H9 (cell line): ENCODE data around the gene CSTF3. TPM values are rescaled to one million over a fixed set of nuclear protein-coding genes. Genes with fewer than 3 reads are reported as not detected.
A peak's percentile ranks its signal among the peaks of the same experiment; 100 is the strongest.

Source experiments
- DNase-seq: peaks from one replicate; pipeline ENCODE4 v3.0.0-alpha.2; 2017
- H2AFZ ChIP-seq: one replicate; pipeline ENCODE4 v1.6.1; 2013; ENCODE audit warnings: mild to moderate bottlenecking, low read length, control low read depth, moderate library complexity
- H2AK5ac ChIP-seq: 2 replicates; pipeline ENCODE4 v1.6.1; 2013; ENCODE audit warnings: low read length, control low read depth, mixed read lengths; ENCODE audit not compliant: insufficient read length
- H2BK120ac ChIP-seq: one replicate; pipeline ENCODE4 v1.6.1; 2013; ENCODE audit warnings: low read depth, mild to moderate bottlenecking, low read length, control low read depth, inconsistent platforms; ENCODE audit not compliant: poor library complexity, severe bottlenecking
- H2BK12ac ChIP-seq: 2 replicates; pipeline ENCODE4 v1.6.1; 2013; ENCODE audit warnings: low read length, control low read depth, mixed read lengths, low read depth; ENCODE audit not compliant: insufficient read length
- H2BK15ac ChIP-seq: 2 replicates; pipeline ENCODE4 v1.6.1; 2013; ENCODE audit warnings: low read depth, low read length, control low read depth
- H2BK20ac ChIP-seq: one replicate; pipeline ENCODE4 v1.6.1; 2013; ENCODE audit warnings: low read depth, mild to moderate bottlenecking, low read length, control low read depth, inconsistent platforms; ENCODE audit not compliant: poor library complexity, severe bottlenecking
- H2BK5ac ChIP-seq: 2 replicates; pipeline ENCODE4 v1.6.1; 2013; ENCODE audit warnings: low read length, control low read depth, mixed read lengths; ENCODE audit not compliant: insufficient read length
- H3K14ac ChIP-seq: 2 replicates; pipeline ENCODE4 v1.6.1; 2013; ENCODE audit warnings: low read length, control low read depth; ENCODE audit not compliant: insufficient read depth
- H3K18ac ChIP-seq: 2 replicates; pipeline ENCODE4 v1.6.1; 2013; ENCODE audit warnings: low read depth, mild to moderate bottlenecking, mixed read lengths, low read length, control low read depth; ENCODE audit not compliant: insufficient read length
- H3K23ac ChIP-seq: 2 replicates; pipeline ENCODE4 v1.6.1; 2013; ENCODE audit warnings: low read length, control low read depth, mixed read lengths, low read depth; ENCODE audit not compliant: insufficient read length
- H3K23me2 ChIP-seq: 2 replicates; pipeline ENCODE4 v1.6.1; 2013; ENCODE audit warnings: low read depth, mild to moderate bottlenecking, mixed read lengths, low read length, control low read depth; ENCODE audit not compliant: insufficient read length, poor library complexity, severe bottlenecking
- H3K27ac ChIP-seq: 2 replicates; pipeline ENCODE4 v1.5.1; 2013; ENCODE audit warnings: low read length, control low read depth, mixed read lengths, low read depth; ENCODE audit not compliant: insufficient read length
- H3K27me3 ChIP-seq: 2 replicates; pipeline ENCODE4 v1.6.1; 2013; ENCODE audit warnings: low read length, control low read depth, inconsistent platforms; ENCODE audit not compliant: insufficient read depth
- H3K4ac ChIP-seq: 2 replicates; pipeline ENCODE4 v1.6.1; 2013; ENCODE audit warnings: low read depth, mild to moderate bottlenecking, control low read depth, inconsistent platforms, low read length, moderate library complexity
- H3K4me1 ChIP-seq: 2 replicates; pipeline ENCODE4 v1.6.1; 2013; ENCODE audit warnings: low read length, control low read depth, inconsistent platforms; ENCODE audit not compliant: insufficient read depth
- H3K4me2 ChIP-seq: 2 replicates; pipeline ENCODE4 v1.6.1; 2013; ENCODE audit warnings: low read length, control low read depth, mixed read lengths; ENCODE audit not compliant: insufficient read length, insufficient read depth
- H3K56ac ChIP-seq: 2 replicates; pipeline ENCODE4 v1.6.1; 2013; ENCODE audit warnings: low read depth, mild to moderate bottlenecking, mixed read lengths, low read length, control low read depth; ENCODE audit not compliant: insufficient read length
- H3K79me1 ChIP-seq: 2 replicates; pipeline ENCODE4 v1.6.1; 2013; ENCODE audit warnings: low read depth, mild to moderate bottlenecking, moderate library complexity, low read length, control low read depth, inconsistent platforms; ENCODE audit not compliant: insufficient read depth, poor library complexity, severe bottlenecking
- H3K79me2 ChIP-seq: 2 replicates; pipeline ENCODE4 v1.6.1; 2013; ENCODE audit warnings: low read length, control low read depth, inconsistent platforms; ENCODE audit not compliant: insufficient read depth
- H3K9ac ChIP-seq: 2 replicates; pipeline ENCODE4 v1.6.1; 2013; ENCODE audit warnings: low read length, control low read depth, mixed read lengths; ENCODE audit not compliant: insufficient read length; ENCODE audit errors: extremely low read depth
- H3K9me3 ChIP-seq: one replicate; pipeline ENCODE4 v1.6.1; 2013; ENCODE audit warnings: low read depth, low read length, inconsistent platforms; ENCODE audit not compliant: control insufficient read depth
- H3T11ph ChIP-seq: one replicate; pipeline ENCODE4 v1.6.1; 2013; ENCODE audit warnings: mild to moderate bottlenecking, low read length, control low read depth, inconsistent platforms
- H4K20me1 ChIP-seq: one replicate; pipeline ENCODE4 v1.6.1; 2013; ENCODE audit not compliant: control insufficient read depth, insufficient read length, insufficient read depth
- H4K5ac ChIP-seq: 2 replicates; pipeline ENCODE4 v1.6.1; 2013; ENCODE audit warnings: low read depth, mild to moderate bottlenecking, mixed read lengths, low read length, control low read depth; ENCODE audit not compliant: insufficient read length
- H4K8ac ChIP-seq: replicated peaks from 2 replicates; pipeline ENCODE4 v1.6.1; 2013; ENCODE audit warnings: low read length, control low read depth, mixed read lengths, low read depth; ENCODE audit not compliant: insufficient read length
- H4K91ac ChIP-seq: 2 replicates; pipeline ENCODE4 v1.6.1; 2013; ENCODE audit warnings: low read depth, mild to moderate bottlenecking, moderate library complexity, mixed read lengths, low read length, control low read depth; ENCODE audit not compliant: insufficient read length
- H3K27ac Mint-ChIP-seq, 3 experiments: 2 replicates in 2 of 3; 3 replicates in 1 of 3; pipeline ENCODE4 v1.8.0; 2020 to 2021; ENCODE audit warnings: mixed read lengths in 3 of 3, mild to moderate bottlenecking in 1 of 3, moderate library complexity in 1 of 3
- H3K27me3 Mint-ChIP-seq: 2 replicates; pipeline ENCODE4 v1.8.0; 2021; ENCODE audit warnings: low read depth, mild to moderate bottlenecking, moderate library complexity, mixed read lengths
- H3K36me3 Mint-ChIP-seq, 3 experiments: 2 replicates in 2 of 3; 3 replicates in 1 of 3; pipeline ENCODE4 v1.8.0; 2020 to 2021; ENCODE audit warnings: low read depth in 3 of 3, mixed read lengths in 3 of 3; ENCODE audit not compliant: insufficient read depth in 1 of 3
- H3K4me1 Mint-ChIP-seq, 2 experiments: 2 replicates each; pipeline ENCODE4 v1.8.0; 2020; ENCODE audit warnings: mixed read lengths in 2 of 2
- H3K4me3 Mint-ChIP-seq, 2 experiments: 2 replicates in 1 of 2; 3 replicates in 1 of 2; pipeline ENCODE4 v1.8.0; 2020 to 2021; ENCODE audit warnings: mild to moderate bottlenecking in 2 of 2, mixed read lengths in 2 of 2, moderate library complexity in 1 of 2
- H3K9me3 Mint-ChIP-seq, 2 experiments: 2 replicates in 1 of 2; 3 replicates in 1 of 2; pipeline ENCODE4 v1.8.0; 2020; ENCODE audit warnings: mild to moderate bottlenecking in 2 of 2, mixed read lengths in 2 of 2, moderate library complexity in 1 of 2
- WGBS: extraction: QIAGEN DNeasy Blood & Tissue Kit; methylation state at CpG from one replicate; pipeline ENCODE4 v1.1.7; 2013; ENCODE audit warnings: missing lambda C conversion rate, low lambda C conversion rate, mixed read lengths; ENCODE audit not compliant: insufficient read length; ENCODE audit errors: extremely low coverage; 5-methylcytosine and 5-hydroxymethylcytosine counted together
- total RNA-seq: library from RNA; stranded (reverse); gene quantifications from 2 replicates; pipeline ENCODE4 v1.2.1, GENCODE V29; 2021
- TF ChIP-seq, protein P1 (sequence below): fragments of 200-600 bp; sonication (generic); conservative IDR thresholded peaks from 3 replicates; pipeline ENCODE4 v1.8.0; 2021; ENCODE audit warnings: antibody characterized with exemption, mild to moderate bottlenecking

Gene CSTF3
- total RNA-seq, 1 experiment from 2014 or later, result 41.5 TPM

GRCh38 chr11:33086017-33086416, 75.3 kb downstream of the CSTF3 start:
- no peak overlapping the region for H3K4ac ChIP-seq
- H2AFZ ChIP-seq, result no peak overlapping the region
- H4K5ac ChIP-seq, result no peak overlapping the region
- no peaks in the 10 kb centered on the region for H3K79me2 ChIP-seq
- H3K56ac ChIP-seq, result no peak overlapping the region
- H3K4me3 Mint-ChIP-seq, result no peak overlapping the region; a peak in 1 of 5 replicates
- no peak overlapping the region for H3K27ac ChIP-seq
- DNase-seq, result no peak
- no peak overlapping the region for H2BK15ac ChIP-seq
- H3K9me3 Mint-ChIP-seq, result no peaks in the 10 kb centered on the region
- H3K4me1 Mint-ChIP-seq, result no peaks in the 10 kb centered on the region
- H2BK120ac ChIP-seq, result no peak overlapping the region
- TF ChIP-seq, protein P1, sequence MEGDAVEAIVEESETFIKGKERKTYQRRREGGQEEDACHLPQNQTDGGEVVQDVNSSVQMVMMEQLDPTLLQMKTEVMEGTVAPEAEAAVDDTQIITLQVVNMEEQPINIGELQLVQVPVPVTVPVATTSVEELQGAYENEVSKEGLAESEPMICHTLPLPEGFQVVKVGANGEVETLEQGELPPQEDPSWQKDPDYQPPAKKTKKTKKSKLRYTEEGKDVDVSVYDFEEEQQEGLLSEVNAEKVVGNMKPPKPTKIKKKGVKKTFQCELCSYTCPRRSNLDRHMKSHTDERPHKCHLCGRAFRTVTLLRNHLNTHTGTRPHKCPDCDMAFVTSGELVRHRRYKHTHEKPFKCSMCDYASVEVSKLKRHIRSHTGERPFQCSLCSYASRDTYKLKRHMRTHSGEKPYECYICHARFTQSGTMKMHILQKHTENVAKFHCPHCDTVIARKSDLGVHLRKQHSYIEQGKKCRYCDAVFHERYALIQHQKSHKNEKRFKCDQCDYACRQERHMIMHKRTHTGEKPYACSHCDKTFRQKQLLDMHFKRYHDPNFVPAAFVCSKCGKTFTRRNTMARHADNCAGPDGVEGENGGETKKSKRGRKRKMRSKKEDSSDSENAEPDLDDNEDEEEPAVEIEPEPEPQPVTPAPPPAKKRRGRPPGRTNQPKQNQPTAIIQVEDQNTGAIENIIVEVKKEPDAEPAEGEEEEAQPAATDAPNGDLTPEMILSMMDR, result no peak
- no peaks in the 10 kb centered on the region for H3K79me1 ChIP-seq
- no peak overlapping the region for H3T11ph ChIP-seq
- H3K36me3 Mint-ChIP-seq, result peaks cover 18 to 63% (median 58%) of the 10 kb centered on the region in 3 experiments; a peak in 6 of 7 replicates
- H2BK12ac ChIP-seq, result no peak overlapping the region
- H3K27ac Mint-ChIP-seq, result peak overlapping the region in 2 of 3 experiments; percentile 23 to 37; a peak in 1 of 7 replicates
- H4K91ac ChIP-seq, result no peak overlapping the region
- H3K4me1 ChIP-seq, result no peaks in the 10 kb centered on the region
- no peak overlapping the region for H3K23ac ChIP-seq
- H3K23me2 ChIP-seq, result no peaks in the 10 kb centered on the region
- H3K14ac ChIP-seq, result no peak overlapping the region
- no peak overlapping the region for H3K18ac ChIP-seq
- no peaks in the 10 kb centered on the region for H3K27me3 Mint-ChIP-seq
- no peak overlapping the region for H2AK5ac ChIP-seq
- H2BK20ac ChIP-seq, result no peak overlapping the region
- WGBS, result no CpG with 5 or more reads among the region's 1 CpG
- no peak overlapping the region for H2BK5ac ChIP-seq
- H3K9me3 ChIP-seq, result no peaks in the 10 kb centered on the region
- H4K8ac ChIP-seq, result no peak overlapping the region
- H3K9ac ChIP-seq, result no peak overlapping the region
- no peaks in the 10 kb centered on the region for H4K20me1 ChIP-seq
- H3K4me2 ChIP-seq, result no peak overlapping the region
- H3K27me3 ChIP-seq, result no peaks in the 10 kb centered on the region
